Stimulated activated CD8-positive, alpha-beta memory T cell treated with anti-CD3 and anti-CD28 coated beads, Interleukin-4, amount 100 ng/mL, for 48 hours (primary cell): ENCODE results near the gene RABL6.
"Not testable (repeated sequence)": the region's sequence is repeated elsewhere in the genome, so short reads cannot be mapped to it uniquely, and the experiment has no call there.

ENCODE experiments used
- DNase-seq: peaks from one replicate; pipeline ENCODE4 v3.0.0-alpha.2; 2020

The RABL6 gene

DNA sequence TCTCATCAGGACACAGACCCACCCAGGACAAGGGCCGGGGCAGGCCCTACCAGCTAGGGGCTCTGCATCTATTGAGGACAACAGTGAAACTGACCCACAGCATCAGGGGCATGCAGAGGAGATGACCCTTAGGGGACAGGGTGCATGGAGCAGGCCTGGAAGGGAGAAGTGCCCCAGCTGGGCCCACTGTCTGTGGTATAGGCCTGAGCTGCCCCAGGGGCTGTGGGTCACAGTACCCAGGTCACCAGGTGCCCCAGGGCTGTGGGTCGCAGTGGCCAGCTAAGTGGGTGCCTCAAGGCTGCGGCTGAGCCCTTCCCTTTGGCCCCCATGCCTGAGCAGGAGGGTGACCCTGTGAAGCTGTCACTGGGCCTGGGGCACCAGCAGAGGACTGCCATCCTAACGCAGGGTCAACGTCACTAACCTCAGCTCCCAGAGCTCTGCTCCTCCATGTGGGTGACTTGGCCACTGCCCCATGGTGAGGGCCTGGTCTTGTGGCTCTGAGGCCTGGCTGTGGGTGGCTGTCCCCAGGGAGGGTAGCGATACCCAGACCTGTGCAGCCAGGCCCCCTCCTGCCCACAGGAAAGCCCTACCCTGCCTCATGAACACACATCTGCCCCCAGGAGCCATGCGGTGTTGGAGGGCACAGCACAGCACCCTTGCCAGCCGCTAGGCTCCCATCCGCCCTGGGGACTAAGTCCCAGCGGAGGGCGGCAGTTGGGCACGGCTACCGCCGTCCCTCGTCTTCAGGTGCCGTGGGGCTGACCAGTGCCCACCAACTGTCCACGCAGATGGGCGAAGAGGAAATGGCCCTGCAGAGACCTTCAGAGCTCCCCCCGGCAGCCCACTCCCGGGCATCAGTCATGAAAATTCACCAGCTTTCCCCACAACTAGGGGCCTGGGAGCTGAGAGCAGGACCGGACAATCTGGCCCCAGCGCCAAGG, 53.5 kb downstream of the RABL6 start:
- no peak for DNase-seq

DNA sequence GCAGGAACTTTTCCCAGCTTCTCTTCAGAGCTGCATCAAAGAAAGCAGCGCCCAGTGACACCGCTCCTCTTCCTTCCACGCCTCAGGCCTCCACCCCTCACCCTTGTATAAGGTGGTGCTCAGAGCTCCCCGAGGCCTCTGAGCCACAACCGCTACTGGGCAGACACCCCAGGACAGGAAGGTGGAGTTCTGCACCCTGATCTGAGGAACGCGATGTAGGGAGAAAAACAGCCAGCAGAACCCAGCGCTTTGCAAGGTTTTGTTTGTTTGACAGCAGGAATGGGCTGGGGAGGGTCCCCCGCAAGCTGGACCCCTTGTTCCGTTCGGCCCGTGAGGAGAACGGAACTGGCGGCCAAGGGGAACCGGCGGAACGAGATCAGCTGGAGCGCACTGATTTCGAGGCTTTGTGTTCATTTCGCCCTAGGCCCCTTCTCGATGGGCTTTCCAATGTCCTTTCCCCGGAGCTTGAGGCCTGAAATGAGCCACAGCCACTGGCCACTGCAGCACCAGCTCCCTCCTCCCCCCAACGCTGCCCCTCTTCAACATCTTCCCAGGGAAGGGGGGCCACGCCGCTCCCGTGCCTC, 54.2 kb downstream of the RABL6 start:
- DNase-seq, result no peak

DNA sequence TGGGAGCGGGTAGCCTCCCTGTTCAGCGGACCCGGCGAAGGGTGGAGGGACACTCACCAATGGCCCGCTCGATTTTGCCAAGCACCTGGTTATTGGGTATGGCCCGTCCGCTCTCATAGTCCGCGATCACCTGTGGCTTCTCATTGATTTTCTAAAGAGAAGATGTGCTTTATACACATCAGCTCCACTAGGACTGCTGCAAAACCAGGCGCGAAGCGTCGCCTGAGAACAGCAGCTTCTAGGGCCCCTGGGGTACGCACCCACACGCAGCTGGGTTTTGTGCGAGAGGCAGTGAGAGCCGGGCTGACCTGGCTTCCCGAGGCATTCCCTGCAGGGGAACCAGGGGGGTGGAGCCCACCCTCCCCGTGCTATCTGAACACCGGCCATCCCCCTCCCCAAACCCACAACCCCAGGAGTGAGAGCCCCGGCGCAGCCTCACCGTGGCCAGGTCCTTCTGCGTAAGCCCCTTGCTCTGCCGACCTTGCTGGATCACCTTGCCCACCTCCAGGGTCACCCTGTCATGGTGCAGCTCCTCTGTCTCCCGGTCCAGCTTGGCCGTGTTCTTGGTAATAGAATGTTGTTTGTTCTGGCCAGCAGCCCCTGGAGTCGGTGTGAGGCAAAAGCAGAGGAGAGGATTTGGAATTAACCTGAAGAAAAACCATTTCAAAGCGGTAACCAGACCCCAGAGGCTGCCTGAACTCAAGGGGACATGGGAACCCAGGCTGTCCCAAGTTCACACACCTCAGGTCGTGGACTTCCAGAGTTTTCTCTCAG, 55.3 kb downstream of the RABL6 start:
- DNase-seq, result no peak

DNA sequence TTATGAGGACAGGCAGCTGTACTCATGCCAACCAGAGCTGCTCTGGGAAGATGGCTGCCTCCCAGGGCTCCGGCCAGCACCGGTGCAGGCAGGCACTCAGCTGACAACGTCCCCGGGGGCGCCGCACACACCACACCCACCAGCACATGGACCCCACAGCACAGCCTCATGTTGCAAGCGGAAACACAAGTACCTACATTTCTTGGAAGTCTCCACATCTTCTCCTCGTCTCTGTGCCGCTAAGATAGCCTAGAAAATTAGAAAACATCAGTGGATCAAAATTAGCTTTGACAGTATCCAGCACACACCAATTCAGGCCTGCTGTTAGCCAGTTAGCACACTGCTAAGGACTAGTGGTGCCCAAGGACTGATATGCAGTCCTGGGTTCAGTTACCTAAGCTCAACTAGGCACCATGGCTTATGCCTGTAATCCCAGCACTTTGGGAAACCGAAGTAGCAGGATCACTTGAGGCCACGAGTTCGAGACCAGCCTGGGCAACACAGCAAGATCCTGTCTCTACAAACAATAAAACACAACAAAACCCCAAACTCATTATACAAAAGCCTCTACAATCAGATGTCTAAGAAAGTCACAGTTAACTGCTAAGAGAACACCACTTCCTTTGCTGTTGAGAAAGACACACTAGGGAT, 56.0 kb downstream of the RABL6 start:
- DNase-seq, result no peak

DNA sequence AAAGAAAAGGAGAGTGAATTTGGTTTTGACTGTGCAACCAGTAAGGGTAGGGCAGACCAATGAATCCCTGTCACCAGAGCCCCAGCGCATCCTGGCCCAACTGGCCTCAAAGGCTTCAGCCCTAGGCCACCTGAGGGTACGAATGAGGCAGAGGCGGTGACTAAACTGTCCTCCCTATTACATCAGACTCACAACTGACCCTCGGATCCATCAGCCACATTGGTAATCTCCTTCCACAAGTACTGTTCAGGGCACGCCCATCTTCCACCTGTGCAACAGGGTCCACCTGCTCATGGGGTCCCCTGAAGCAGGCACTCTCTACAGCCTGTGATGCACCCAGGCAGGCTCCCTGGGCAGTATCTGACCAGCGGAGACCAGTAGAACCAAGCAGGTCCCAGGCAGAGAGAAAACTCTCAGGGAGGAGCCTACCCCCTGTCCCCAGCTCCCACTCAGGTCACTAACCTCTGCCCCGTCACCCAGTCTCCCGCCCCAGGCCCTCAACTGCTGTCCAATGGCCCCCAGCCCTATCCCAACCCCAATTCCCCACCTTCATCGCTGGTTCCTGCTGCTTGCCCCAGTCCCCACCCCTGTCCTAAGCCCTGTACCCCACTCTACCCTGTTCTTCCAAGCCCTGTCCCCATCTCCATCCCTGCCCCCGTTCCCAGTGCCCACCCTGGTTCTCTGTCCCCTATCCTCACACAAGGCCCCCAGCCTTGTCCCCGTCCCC, 57.5 kb downstream of the RABL6 start:
- DNase-seq, result no peak

DNA sequence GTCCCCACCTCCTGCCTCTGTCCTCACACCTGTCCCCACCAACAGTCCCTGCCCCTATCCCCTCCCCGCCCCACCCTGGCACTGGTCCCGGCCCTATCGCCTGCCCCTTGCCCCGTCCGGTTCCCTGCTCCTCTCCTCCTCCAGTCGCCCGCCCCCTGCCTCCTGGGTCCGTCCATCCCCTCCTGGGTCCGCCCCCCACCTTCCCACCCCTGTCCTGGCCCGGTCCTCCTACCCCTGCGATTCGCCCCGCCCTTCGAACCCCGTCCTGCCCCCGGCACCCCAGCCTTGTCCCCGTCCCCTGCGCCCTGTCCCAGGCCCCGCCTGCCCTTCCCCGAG, 58.0 kb downstream of the RABL6 start:
- DNase-seq, result no peak

DNA sequence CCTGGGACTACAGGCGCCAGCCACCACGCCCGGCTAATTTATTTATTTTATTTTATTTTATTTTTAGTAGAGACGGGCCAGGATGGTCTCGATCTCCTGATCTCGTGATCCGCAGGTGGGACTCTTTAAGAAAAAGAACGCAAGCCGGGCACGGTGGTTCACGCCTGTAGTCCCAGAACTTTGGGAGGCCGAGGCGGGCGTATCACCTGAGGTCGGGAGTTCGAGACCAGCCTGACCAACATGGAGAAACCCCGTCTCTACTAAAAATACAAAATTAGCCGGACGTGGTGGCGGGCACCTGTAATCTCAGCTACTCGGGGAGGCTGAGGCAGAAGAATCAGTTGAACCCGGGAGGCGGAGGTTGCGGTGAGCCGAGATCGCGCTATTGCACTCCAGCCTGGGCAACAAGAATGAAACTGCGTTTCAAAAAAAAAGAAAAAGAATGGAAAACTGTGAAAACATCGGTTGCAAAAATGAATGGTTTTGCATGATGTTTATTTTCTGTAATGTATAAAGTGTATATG, 59.2 kb downstream of the RABL6 start:
- DNase-seq, result not testable (repeated sequence)

DNA sequence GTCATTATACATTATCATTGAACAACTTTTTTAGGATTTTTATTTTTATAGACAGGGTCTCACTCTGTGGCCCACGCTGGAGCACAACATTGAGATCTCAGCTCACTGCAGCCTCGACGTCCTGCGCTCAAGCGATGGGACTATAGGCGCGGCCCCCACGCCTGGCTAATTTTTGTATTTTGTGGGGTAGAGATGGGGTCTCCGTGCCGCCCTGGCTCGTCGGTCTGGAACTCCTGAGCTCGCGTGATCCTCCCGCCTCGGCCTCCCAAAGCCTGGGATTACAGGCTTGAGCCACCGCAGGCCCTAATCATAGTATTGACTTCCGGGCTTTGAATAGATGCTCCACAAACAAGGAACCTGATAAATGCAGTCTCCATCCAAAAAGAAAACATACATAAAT, 59.7 kb downstream of the RABL6 start:
- DNase-seq, result no peak

DNA sequence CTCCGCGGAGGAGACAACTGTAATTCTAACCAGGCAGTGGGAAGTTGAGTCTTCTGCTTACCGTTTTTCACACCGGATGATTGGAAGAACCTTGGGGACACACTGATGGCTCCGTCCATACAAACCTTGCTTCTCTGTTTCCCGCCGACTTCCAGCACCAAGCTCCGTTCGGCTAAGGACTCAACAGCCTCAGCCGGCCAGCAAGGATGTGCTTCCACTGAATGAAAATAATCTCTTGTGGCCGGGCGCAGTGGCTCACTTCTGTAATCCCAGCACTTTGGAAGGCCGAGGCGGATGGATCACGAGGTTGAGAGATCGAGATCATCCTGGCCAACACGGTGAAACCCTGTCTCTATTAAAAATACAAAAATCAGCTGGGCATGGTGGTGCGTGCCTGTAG, 60.2 kb downstream of the RABL6 start:
- no peak for DNase-seq

DNA sequence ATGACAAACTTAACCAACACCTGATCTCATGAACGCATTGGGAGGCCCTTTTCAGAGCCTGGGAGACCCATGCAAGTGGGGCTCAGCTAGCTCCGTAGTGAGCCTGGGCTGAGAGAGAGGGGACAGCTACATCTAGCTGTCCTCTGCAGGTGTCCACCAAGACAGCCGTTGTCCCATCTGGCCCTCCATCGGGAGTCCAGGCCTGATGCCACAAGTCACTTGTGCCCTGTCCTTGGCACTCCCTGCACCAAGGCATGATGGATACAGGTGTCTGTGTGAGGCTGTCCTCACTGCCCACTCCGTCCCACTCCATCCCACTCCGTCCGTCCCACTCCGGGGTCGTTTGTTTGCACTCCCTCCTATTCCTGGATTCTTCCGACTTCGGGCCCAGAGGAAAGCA, 60.9 kb downstream of the RABL6 start:
- DNase-seq, result no peak

DNA sequence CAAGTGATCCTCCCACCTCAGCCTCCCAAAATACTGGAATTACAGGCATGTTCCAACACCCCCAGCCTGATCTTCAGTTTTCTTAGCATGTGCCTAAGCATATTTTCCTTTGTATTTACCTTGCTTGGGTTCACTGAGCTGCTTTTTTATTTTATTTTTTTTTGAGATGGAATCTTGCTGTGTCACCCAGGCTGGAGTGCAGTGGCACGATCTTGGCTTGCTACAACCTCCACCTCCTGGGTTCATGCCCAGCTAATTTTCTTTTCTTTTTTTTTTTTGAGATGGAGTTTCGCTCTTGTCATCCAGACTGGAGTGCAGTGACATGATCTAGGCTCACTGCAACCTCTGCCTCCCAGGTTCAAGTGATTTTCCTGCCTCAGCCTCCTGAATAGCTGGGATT, 61.9 kb downstream of the RABL6 start:
- DNase-seq, result not testable (repeated sequence)

DNA sequence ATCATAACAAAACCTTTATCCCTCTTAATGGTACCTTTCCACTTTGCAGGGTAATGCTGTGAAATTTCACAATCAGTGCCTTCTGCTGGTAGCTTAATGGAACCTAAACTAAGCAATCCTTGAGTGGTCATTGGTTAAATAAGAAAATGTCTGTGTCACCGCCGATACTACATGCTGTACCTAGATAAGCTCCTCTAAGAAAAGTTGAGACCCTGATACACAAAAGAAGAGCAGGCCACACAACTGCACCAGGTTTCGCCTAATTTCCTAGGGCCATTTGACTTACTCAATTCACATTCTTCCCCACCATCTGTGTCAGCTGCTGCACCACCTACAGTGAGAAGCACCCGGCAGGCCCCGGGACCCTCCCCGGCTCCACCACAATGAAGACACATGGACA, 67.4 kb downstream of the RABL6 start:
- DNase-seq, result no peak

DNA sequence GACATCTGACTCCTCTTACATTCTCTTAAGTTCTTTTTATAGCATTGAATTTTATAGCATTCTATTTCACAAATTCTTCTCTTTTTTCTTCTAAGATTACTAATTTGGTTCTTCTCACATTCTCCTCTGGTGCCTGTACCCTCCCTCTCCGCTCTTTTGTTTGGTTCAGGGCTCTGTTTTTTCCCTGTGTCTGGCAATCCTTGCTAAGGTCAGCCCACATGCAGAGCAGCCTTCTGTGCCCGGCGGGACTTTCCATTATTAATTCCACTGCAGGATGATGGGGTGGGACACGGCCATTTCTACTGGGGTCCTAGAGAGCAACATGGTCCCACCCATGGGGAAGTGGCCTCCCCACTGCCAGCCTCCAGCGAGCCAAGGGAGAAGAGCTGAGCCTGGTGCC, 68.7 kb downstream of the RABL6 start:
- DNase-seq, result no peak

DNA sequence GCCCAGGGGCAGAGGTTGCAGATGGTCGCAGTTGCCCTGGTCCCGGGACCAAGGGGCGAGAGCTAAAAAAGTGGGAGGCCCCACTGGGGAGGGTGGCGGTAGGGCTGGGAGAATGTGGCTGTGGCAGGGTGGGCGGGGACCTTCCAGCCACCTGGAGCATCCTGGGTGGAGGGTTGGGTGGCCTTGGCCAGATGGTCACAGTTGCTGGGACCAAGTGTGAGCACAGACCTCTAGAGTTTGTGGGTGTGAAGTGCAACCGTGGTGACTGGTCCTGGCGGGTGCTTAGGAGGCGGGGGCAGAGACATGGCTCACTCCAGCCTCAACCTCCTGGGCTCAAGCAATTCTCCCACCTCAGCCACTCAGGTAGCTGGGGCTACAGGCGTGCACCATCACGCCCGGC, 72.9 kb downstream of the RABL6 start:
- DNase-seq, result no peak

DNA sequence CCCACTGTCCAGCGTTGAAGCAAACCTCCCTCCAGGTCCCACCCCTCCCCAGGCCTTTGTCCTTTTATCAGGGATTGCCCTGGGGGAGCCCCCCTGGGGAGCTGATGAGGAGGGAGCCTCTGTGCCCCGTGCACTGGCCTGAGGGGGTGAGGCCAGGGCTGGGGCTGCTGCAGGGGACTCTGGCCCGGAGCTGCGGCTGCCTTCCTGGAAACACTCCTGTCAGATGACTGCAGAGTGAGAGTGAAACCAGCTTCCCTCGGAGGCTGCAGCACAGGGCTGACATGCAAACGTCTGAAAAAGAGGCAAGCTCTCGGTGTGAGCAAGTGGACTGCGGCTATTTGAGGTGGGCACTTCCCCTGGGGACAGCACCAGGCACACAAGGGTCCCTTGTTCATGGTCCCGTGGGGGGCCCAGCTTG, 74.0 kb downstream of the RABL6 start:
- peak; percentile 79 for DNase-seq

DNA sequence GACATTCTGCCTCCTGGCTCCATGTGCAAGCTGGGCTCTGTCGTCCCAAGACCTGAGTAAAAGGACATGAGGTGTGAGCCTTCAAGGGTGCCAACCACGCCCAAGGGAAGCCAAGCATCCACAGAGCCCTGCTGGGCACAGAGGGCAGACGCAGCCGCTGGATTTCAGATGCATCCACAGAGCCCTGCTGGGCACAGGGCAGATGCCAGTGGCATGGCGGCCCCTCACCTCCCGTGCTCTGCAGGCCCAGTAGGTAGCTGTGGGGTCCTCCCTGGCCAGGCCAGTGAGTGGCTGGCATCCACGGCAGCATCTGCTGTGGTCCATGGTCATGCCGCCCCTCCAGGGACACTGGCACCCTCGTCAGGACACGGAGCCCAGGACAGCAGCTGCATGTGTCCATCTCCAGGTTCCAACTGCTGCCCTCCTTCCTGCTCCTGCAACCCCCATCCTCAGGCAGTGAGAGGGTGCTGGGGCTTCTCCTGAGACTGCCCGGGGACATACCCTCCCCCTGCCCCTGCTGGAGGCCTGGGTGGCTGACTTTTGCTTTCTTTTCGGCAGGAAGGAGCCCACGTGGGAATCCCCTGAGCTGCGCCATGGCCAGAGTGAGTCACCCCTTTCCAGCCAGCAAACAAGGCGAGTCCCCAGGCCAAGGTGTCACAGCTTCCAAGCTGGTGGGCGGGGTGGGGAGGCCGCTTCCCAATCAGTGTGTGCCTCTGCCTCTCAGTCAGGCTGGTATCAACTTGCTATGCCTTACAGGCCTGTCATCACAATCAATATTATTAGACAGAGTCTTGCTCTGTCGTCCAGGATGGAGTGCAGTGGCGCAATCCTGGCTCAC, 74.6 kb downstream of the RABL6 start:
- DNase-seq, result peak; percentile 93

DNA sequence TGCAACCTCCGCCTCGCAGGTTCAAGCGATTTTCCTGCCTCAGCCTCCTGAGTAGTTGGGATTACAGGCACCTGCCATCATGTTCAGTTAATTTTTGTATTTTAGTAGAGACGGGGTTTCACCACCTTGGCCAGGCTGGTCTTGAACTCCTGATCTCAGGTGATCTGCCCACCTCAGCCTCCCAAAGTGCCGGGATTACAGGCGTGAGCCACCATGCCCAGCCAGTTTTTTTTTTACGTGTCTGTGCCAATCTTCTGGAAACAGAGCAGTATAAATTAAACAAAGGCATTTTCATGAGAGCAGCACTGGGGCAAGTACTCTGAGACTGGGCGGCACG, 75.2 kb downstream of the RABL6 start:
- DNase-seq, result not testable (repeated sequence)

DNA sequence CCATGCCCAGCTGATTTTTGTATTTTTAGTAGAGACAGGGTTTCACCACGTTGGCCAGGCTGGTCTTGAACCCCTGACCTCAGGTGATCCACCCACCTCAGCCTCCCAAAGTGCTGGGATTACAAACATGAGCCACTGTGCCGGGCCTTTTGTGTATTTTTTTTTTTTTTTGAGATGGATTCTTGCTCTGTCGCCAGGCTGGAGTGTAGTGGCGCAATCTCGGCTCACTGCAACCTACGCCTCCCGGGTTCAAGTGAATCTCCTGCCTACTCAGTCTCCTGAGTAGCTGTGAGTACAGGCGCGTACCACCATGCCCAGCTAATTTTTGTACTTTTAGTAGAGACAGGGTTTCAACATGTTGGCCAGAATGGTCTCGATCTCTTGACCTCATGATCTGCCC, 75.9 kb downstream of the RABL6 start:
- not testable (repeated sequence) for DNase-seq

DNA sequence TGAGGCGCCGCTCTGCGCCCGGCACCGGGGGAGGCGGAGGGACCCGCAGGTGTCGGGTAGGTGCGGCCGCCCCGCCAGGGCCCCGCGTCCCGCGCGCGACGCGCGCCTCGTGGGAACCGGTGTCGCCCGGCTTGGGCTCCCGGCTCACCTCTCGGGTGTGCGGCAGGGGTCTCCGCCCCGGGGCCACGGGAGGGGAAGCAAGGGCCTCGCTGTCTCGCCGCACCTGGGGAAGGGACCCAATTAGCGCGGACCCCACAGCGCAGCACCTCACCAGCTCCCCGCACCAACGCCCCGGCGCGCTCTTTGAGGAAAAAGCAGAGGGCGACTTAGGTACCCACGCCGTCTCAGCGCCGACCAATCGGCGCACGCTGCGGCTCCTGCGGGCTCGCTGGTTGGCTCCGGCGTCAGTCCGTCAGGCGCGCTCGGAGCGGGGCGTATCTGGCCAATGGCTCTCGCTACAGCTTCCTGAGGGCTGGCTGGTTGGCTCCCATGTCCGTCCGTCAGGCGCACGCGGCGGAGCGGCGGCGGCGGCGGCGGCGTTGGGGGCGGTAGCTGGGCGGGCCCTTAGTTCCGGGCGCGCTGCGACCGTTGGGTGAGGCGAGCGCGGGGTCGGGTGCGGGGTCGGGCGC, 78.3 kb downstream of the RABL6 start, which contains the start of gene TRAF2:
Gene TRAF2, plus strand, starts transcription at position 567 of the 629 bp plus-strand sequence. CDS start 12,225 bp downstream, outside the sequence.
- DNase-seq, result peak; percentile 97
